PC-3 (cell line): ENCODE results near the gene MAP3K5.

Experiments used
- EZH2 ChIP-seq: fragments of 300-600 bp; sonication (generic); IDR thresholded peaks from one replicate; pipeline ENCODE4 v1.6.1; 2017; ENCODE audit warnings: antibody characterized with exemption, mild to moderate bottlenecking, low read length; ENCODE audit not compliant: unreplicated experiment
- TF ChIP-seq, protein P1 (sequence below): fragments of 300-600 bp; sonication (generic); conservative IDR thresholded peaks from 2 replicates; pipeline ENCODE4 v1.5.1; 2017; ENCODE audit warnings: antibody characterized with exemption, low read depth, mild to moderate bottlenecking, low read length

DNA sequence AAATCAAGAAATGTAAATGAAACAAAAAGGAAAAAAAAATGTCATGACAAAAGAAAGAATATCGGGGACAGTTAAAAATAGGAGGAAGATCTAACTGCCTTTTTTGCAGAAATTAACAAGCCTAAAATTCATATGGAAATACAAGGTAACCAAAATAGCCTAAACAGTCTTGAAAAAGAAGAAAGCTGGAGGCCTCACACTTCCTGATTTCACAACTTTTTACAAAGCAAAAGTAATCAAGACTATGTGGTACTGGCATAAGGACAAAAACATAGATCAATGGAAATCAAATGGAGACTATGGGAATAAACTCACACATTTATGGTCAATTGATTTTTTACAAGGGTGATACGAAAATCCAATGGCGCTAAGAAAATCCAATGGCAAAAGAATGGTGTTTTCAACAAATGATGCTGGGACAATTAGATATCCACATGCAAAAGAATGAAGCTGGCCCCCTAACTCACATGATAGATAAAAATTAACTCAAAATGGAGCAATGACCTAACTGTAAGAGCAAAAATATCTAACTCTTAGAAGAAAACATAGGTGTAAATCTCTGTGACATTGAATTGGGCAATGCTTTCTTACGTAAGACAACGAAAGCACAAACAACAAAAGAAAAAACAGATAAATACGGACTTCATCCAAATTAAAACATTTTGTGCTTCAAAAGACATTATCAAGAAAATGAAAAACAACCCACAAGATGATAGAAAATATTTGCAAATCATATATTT is 24.5 kb downstream of the MAP3K5 start:
- TF ChIP-seq, protein P1, sequence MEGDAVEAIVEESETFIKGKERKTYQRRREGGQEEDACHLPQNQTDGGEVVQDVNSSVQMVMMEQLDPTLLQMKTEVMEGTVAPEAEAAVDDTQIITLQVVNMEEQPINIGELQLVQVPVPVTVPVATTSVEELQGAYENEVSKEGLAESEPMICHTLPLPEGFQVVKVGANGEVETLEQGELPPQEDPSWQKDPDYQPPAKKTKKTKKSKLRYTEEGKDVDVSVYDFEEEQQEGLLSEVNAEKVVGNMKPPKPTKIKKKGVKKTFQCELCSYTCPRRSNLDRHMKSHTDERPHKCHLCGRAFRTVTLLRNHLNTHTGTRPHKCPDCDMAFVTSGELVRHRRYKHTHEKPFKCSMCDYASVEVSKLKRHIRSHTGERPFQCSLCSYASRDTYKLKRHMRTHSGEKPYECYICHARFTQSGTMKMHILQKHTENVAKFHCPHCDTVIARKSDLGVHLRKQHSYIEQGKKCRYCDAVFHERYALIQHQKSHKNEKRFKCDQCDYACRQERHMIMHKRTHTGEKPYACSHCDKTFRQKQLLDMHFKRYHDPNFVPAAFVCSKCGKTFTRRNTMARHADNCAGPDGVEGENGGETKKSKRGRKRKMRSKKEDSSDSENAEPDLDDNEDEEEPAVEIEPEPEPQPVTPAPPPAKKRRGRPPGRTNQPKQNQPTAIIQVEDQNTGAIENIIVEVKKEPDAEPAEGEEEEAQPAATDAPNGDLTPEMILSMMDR: no peak
- no peak for TF ChIP-seq EZH2
